Caco-2 (cell line): ENCODE measurements around the gene CPHXL. TPM values are rescaled to one million over a fixed set of nuclear protein-coding genes. Genes with fewer than 3 reads are reported as not detected.

Experiments used
- BruUV-seq: library from RNA; stranded (reverse); fragments of 400-500 nt; replicated peaks from 2 replicates; lab custom pipeline; 2021; lab: Mats Ljungman, UMichigan
- CTCF ChIA-PET: fragments of 300-600 bp; sonication (Branson Sonifier 250); formaldehyde crosslinking; loops from one replicate; lab custom pipeline; 2022; ENCODE audit warnings: antibody characterized with exemption; lab: Charles Lee
- POLR2A ChIA-PET: fragments of 300-600 bp; sonication (Branson Sonifier 250); formaldehyde crosslinking; loops from one replicate; lab custom pipeline; 2022; ENCODE audit warnings: antibody characterized with exemption; lab: Charles Lee
- DNase-seq, 2 experiments: peaks; one replicate each; pipeline versions ENCODE4 v3.0.0 to v3.0.0-alpha.2; 2020 to 2022
- H3K27me3 ChIP-seq: replicated peaks from 2 replicates; pipeline ENCODE4 v1.6.0; 2011; ENCODE audit warnings: low read length; ENCODE audit not compliant: control insufficient read depth, insufficient read depth
- H3K36me3 ChIP-seq: 2 replicates; pipeline ENCODE4 v1.5.1; 2011; ENCODE audit warnings: low read length; ENCODE audit not compliant: control insufficient read depth, insufficient read depth
- H3K4me1 ChIP-seq: fragments of 250-450 bp; sonication (Bioruptor Pico); 2 replicates; pipeline ENCODE4 v1.5.1; 2020; ENCODE audit warnings: mild to moderate bottlenecking
- H3K4me3 ChIP-seq: 2 replicates; pipeline ENCODE4 v1.5.1; 2011; ENCODE audit warnings: low read depth, mild to moderate bottlenecking, control low read depth, low read length
- H3K9me3 ChIP-seq: fragments of 250-450 bp; sonication (Bioruptor Pico); 2 replicates; pipeline ENCODE4 v1.5.1; 2020; ENCODE audit warnings: mild to moderate bottlenecking, moderate library complexity
- H3K27ac Mint-ChIP-seq: one replicate; pipeline ENCODE4 v1.8.0; 2022; ENCODE audit warnings: mixed read lengths; ENCODE audit not compliant: unreplicated experiment
- H3K27me3 Mint-ChIP-seq: one replicate; pipeline ENCODE4 v1.8.0; 2022; ENCODE audit warnings: mixed read lengths; ENCODE audit not compliant: insufficient read depth, unreplicated experiment
- H3K36me3 Mint-ChIP-seq: one replicate; pipeline ENCODE4 v1.8.0; 2022; ENCODE audit warnings: mild to moderate bottlenecking, mixed read lengths; ENCODE audit not compliant: insufficient read depth, unreplicated experiment
- H3K4me1 Mint-ChIP-seq: one replicate; pipeline ENCODE4 v1.8.0; 2022; ENCODE audit warnings: low read depth, mixed read lengths; ENCODE audit not compliant: unreplicated experiment
- H3K4me3 Mint-ChIP-seq: one replicate; pipeline ENCODE4 v1.8.0; 2022; ENCODE audit warnings: mild to moderate bottlenecking, moderate library complexity, mixed read lengths; ENCODE audit not compliant: unreplicated experiment
- H3K9me3 Mint-ChIP-seq: one replicate; pipeline ENCODE4 v1.8.0; 2022; ENCODE audit warnings: mixed read lengths; ENCODE audit not compliant: unreplicated experiment
- CTCF ChIP-seq, 2 experiments: fragments of 200-600 bp in 1 of 2; IDR thresholded peaks; 1 replicate in 1 of 2; 2 replicates in 1 of 2; pipeline versions ENCODE4 v1.5.1 to v1.8.0; 2011 to 2022; ENCODE audit warnings: antibody characterized with exemption in 1 of 2, control low read depth in 1 of 2, inconsistent platforms in 1 of 2, low read depth in 1 of 2, low read length in 1 of 2, mild to moderate bottlenecking in 1 of 2, moderate library complexity in 1 of 2; ENCODE audit not compliant: insufficient read depth in 1 of 2, severe bottlenecking in 1 of 2, unreplicated experiment in 1 of 2
- intact Hi-C: fragments of 100-400 bp; cut with micrococcal nuclease; formaldehyde crosslinking; loops from one replicate; pipeline ENCODE4 v1.10.0; 2022; ENCODE audit not compliant: unreplicated experiment
- total RNA-seq: library from RNA; stranded (reverse); gene quantifications from 2 replicates; pipeline ENCODE4 v1.2.3, GENCODE V29; 2022

Gene CPHXL
- total RNA-seq, 1 experiment from 2014 or later, result not detected

- Mint-ChIP-seq H3K27ac (no peak overlapping the region), H3K4me1 (no peaks in the 10 kb centered on the region), H3K9me3 (no peaks in the 10 kb centered on the region), H3K36me3 (no peaks in the 10 kb centered on the region), H3K4me3 (no peak overlapping the region), H3K27me3 (no peaks in the 10 kb centered on the region)
- ChIA-PET POLR2A (no interaction called here), CTCF (no interaction called here)
- BruUV-seq, result no TSS peak
- no peak overlapping the region for H3K4me3 ChIP-seq
- intact Hi-C loops, result no loop called here
- H3K4me1 ChIP-seq, result no peaks in the 10 kb centered on the region
- no peaks in the 10 kb centered on the region for H3K27me3 ChIP-seq
- TF ChIP-seq CTCF (IDR thresholded peaks at IDR 0.05; ENCODE audit: insufficient read depth in 1 of 2, low read depth in 1 of 2, low read length in 1 of 2, severe bottlenecking in 1 of 2, unreplicated experiment in 1 of 2), result no peak
- DNase-seq, result no peak
- H3K36me3 ChIP-seq, result no peaks in the 10 kb centered on the region
- no peaks in the 10 kb centered on the region for H3K9me3 ChIP-seq
These were observed 58.8 kb downstream of the CPHXL start for GRCh38 chr16:75667503-75667902.

Other genes with a start within 250 kb of the CPHXL start
- gene CHST6, start 231.0 kb downstream of the CPHXL start, total RNA-seq, result 1.1 and 1.3 TPM in 2 replicates
- gene CHST5, start 190.4 kb downstream of the CPHXL start, total RNA-seq, result 0.11 TPM in 1 of 2 replicates, not detected in the other
- gene TMEM231, start 170.2 kb downstream of the CPHXL start, total RNA-seq, result 5.2 and 6.6 TPM in 2 replicates
- 82.6 and 88.2 TPM in 2 replicates for gene GABARAPL2, start 160.1 kb downstream of the CPHXL start, total RNA-seq
- gene ADAT1, start 103.2 kb downstream of the CPHXL start, total RNA-seq, result 70.1 and 71.3 TPM in 2 replicates
- gene KARS1, start 78.8 kb downstream of the CPHXL start, total RNA-seq, result 244 and 245 TPM in 2 replicates
- 25.1 and 27.1 TPM in 2 replicates for gene TERF2IP, start 78.7 kb downstream of the CPHXL start, total RNA-seq
- not detected in 2 replicates for gene CPHXL2, start 49.5 kb downstream of the CPHXL start, total RNA-seq
- gene DUXB, start 25.0 kb downstream of the CPHXL start, total RNA-seq, result not detected in 2 replicates